Type B pancreatic cell (in vitro differentiated cells): Measurements from ENCODE around the gene GNA15. TPM values are rescaled to one million over a fixed set of nuclear protein-coding genes. Genes with fewer than 3 reads are reported as not detected.
A peak's percentile ranks its signal among the peaks of the same experiment; 100 is the strongest.
"Not testable (repeated sequence)": the region's sequence is repeated elsewhere in the genome, so short reads cannot be mapped to it uniquely, and the experiment has no call there.

Source experiments
- DNase-seq: peaks from one replicate; pipeline ENCODE4 v3.0.0; 2021; ENCODE audit warnings: mixed read lengths; ENCODE audit not compliant: unreplicated experiment; ENCODE audit errors: extremely low spot score
- H3K27ac Mint-ChIP-seq: 2 replicates; pipeline ENCODE4 v1.8.0; 2021; ENCODE audit warnings: mild to moderate bottlenecking, mixed read lengths
- H3K27me3 Mint-ChIP-seq: 2 replicates; pipeline ENCODE4 v1.8.0; 2021; ENCODE audit warnings: mixed read lengths
- H3K36me3 Mint-ChIP-seq: 2 replicates; pipeline ENCODE4 v1.8.0; 2021; ENCODE audit warnings: mixed read lengths
- H3K4me1 Mint-ChIP-seq: one replicate; pipeline ENCODE4 v1.8.0; 2021; ENCODE audit warnings: mixed read lengths; ENCODE audit not compliant: unreplicated experiment
- H3K4me3 Mint-ChIP-seq: 2 replicates; pipeline ENCODE4 v1.8.0; 2021; ENCODE audit warnings: mild to moderate bottlenecking, mixed read lengths
- H3K9me3 Mint-ChIP-seq: 2 replicates; pipeline ENCODE4 v1.8.0; 2021; ENCODE audit warnings: mixed read lengths
- total RNA-seq: library from RNA; stranded (reverse); gene quantifications from 2 replicates; pipeline ENCODE4 v1.2.1, GENCODE V29; 2021; ENCODE audit warnings: low replicate concordance
- TF ChIP-seq, protein P1 (sequence below): fragments of 200-600 bp; sonication (generic); conservative IDR thresholded peaks from 2 replicates; pipeline ENCODE4 v1.5.0; 2021; ENCODE audit warnings: antibody characterized with exemption, mild to moderate bottlenecking

Gene GNA15
- total RNA-seq, 1 donor from 2014 or later, result 1.6 TPM

GRCh38 chr19:3196933-3197205 lies 61.0 kb downstream of the GNA15 start:
- Mint-ChIP-seq H3K4me1 (no peaks in the 10 kb centered on the region), H3K36me3 (peaks cover 5% of the 10 kb centered on the region)
- TF ChIP-seq, protein P1, sequence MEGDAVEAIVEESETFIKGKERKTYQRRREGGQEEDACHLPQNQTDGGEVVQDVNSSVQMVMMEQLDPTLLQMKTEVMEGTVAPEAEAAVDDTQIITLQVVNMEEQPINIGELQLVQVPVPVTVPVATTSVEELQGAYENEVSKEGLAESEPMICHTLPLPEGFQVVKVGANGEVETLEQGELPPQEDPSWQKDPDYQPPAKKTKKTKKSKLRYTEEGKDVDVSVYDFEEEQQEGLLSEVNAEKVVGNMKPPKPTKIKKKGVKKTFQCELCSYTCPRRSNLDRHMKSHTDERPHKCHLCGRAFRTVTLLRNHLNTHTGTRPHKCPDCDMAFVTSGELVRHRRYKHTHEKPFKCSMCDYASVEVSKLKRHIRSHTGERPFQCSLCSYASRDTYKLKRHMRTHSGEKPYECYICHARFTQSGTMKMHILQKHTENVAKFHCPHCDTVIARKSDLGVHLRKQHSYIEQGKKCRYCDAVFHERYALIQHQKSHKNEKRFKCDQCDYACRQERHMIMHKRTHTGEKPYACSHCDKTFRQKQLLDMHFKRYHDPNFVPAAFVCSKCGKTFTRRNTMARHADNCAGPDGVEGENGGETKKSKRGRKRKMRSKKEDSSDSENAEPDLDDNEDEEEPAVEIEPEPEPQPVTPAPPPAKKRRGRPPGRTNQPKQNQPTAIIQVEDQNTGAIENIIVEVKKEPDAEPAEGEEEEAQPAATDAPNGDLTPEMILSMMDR, result no peak

GRCh38 chr19:3198901-3199700 lies 63.3 kb downstream of the GNA15 start:
- Mint-ChIP-seq H3K36me3 (peaks cover 5% of the 10 kb centered on the region), H3K27ac (no peak overlapping the region), H3K27me3 (no peaks in the 10 kb centered on the region), H3K9me3 (no peaks in the 10 kb centered on the region), H3K4me1 (no peaks in the 10 kb centered on the region), H3K4me3 (no peak overlapping the region)
- TF ChIP-seq, protein P1, result no peak
- no peak for DNase-seq

More at GRCh38 chr19:3196933-3197205, 61.0 kb downstream of the GNA15 start:
- no peak for DNase-seq
- H3K27ac Mint-ChIP-seq, result no peak overlapping the region
- no peaks in the 10 kb centered on the region for H3K9me3 Mint-ChIP-seq
- no peak overlapping the region for H3K4me3 Mint-ChIP-seq
- no peaks in the 10 kb centered on the region for H3K27me3 Mint-ChIP-seq

DNA sequence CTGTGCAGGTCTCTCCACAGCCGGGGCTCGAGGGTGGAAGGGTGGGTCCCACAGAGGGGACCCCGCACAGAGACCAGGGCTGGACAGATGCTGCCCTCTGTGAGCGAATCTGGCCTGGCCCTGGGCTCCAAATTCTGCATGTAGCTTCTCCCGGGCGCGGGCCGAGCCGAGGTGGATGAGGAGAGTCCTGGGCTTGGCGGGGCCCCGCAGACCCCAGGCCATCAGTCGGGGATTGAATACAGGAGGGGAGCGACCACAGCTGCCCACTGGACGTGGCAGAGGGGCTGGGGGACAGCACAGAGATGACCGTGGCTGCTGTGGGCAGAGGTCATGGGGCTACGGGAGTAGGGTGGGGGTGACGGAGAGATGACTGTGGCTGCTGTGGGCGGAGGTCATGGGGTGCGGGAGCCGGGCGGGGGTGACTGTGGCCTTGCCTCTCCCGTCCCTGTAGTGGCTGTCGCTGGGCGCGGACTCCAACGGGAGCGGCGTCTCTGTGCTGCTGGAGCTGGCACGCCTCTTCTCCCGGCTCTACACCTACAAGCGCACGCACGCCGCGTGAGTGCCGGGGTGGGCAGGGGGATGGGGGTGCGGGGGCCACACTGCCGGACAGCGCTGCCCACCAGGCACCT lies 65.4 kb downstream of the GNA15 start:
- Mint-ChIP-seq H3K36me3 (no peaks in the 10 kb centered on the region), H3K9me3 (no peaks in the 10 kb centered on the region), H3K4me3 (no peak overlapping the region), H3K27me3 (no peaks in the 10 kb centered on the region), H3K27ac (no peak overlapping the region), H3K4me1 (no peaks in the 10 kb centered on the region)
- peak; percentile 70 for DNase-seq
- TF ChIP-seq, protein P1, result no peak

GRCh38 chr19:3201911-3202310 lies 66.1 kb downstream of the GNA15 start:
- no peaks in the 10 kb centered on the region for H3K4me1 Mint-ChIP-seq
- H3K9me3 Mint-ChIP-seq, result no peaks in the 10 kb centered on the region
- no peak overlapping the region for H3K4me3 Mint-ChIP-seq
- H3K36me3 Mint-ChIP-seq, result no peaks in the 10 kb centered on the region
- no peak overlapping the region for H3K27ac Mint-ChIP-seq
- TF ChIP-seq, protein P1, result no peak
- DNase-seq, result no peak
- H3K27me3 Mint-ChIP-seq, result no peaks in the 10 kb centered on the region

DNA sequence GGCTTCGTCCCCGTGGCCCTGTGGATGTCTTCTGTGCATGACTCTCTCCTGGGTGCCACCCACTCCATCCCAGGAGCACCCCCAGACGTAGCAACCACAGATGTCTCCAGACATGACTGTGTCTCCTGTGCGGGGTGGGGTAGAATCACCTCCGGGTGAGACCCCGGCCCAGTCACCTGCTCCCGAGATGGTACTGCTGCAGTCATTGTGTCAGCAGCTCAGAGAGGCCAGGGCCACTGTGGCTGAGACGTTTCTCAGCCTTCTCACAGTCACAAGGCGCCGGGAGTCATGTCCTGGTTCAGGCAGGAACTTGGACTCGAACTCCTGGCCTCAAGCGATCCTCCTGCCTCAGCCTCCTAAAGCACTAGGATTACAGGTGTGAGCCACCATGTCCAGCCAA lies 66.5 kb downstream of the GNA15 start:
- Mint-ChIP-seq H3K36me3 (no peaks in the 10 kb centered on the region), H3K4me3 (no peak overlapping the region), H3K4me1 (no peaks in the 10 kb centered on the region), H3K27me3 (no peaks in the 10 kb centered on the region), H3K27ac (no peak overlapping the region), H3K9me3 (no peaks in the 10 kb centered on the region)
- TF ChIP-seq, protein P1, result no peak
- no peak for DNase-seq

DNA sequence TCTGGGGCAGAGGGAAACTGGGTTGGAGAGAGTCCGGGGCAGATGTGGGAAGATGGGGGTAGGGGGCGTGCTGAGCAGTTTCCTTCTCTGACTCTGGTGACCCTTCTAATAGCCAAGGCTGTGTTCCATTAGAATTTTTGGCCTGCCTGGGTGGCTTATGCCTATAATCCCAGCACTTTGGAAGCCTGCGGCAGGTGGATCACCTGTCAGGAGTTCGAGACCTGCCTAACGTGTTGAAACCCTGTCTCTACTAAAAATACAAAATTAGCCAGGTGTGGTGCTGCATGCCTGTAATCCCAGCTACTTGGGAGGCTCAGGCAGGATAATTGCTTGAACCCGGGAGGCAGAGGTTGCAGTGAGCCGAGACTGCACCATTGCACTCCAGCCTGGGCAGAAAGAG lies 67.1 kb downstream of the GNA15 start:
- not testable (repeated sequence) for H3K36me3 Mint-ChIP-seq, DNase-seq, H3K27me3 Mint-ChIP-seq, H3K27ac Mint-ChIP-seq, H3K4me1 Mint-ChIP-seq, H3K4me3 Mint-ChIP-seq, H3K9me3 Mint-ChIP-seq
